ENCODE data around the gene RNASE8.

Gene RNASE8

DNA sequence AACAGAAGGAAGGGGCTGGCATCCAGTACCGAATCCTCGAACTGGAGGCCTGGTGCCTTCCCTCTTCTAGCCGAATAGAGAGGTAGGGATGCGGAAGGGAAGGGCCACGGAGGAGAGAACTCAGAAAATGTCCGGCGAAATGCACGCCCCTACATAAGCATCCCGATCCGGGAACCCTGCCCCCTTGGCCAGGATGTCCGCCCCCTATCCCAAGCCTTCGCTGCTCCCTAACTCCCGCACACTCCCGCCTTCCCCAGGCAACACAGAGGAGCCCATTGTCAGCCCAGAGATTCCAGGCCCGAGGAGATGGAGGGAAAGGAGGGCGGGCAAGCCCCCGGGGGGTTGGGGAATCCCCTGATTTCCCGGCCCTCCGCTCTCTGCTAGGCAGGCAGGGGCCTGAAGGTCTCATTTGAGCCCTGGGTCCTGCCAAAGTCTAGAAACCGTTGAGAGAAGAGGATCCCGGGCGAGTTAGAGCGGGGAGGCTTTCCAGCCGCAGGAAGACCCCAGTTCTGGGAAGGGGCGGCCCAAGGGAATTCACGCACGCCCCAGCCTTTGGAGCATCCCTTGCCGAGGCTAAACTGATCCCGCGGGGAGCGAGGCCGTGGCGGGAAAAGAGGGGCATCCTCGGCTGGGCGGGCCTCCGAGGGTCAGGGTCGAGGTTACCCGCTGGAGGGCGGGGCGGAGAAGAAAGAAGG lies 11.9 kb downstream of the RNASE8 start:
- peak overlapping the region; percentile 65 to 94 (median 88) for H3K27ac ChIP-seq

DNA sequence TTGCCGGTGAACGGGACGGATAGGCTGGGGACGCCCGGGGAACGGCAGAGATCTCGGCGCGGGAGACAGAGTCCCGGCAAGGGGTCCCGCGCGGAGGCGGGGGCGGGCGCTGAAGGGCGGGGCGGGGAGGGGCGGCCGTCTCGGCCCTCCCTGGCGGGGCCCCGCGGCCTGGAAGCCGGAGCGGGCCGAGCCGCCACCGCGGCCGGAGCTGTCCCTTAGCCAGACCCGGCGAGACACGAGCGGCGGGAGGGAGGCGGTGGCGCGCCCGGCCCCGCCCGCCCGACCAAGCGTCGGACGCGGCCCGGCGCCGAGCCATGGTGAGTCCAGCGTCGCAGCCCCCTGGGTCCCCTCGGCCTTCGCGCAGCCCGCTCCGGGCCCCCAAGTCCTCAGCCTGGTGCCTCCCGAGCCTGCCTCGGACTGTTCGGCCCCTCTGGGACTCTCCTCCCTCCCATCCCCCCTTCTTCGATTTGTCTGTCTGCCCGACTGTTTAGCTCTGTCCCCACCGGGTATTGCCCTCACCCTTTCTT lies 12.5 kb downstream of the RNASE8 start, which contains the start of gene ARHGEF40:
Gene ARHGEF40 (plus strand): TSS at position 222 of the 527 bp plus-strand sequence. CDS start 93 bp downstream, at position 315.
- peak within 1 kb of the TSS; percentile 48 to 72 (median 61) for H3K4me3 ChIP-seq

More for the DNA sequence above, 11.9 kb downstream of the RNASE8 start:
- H3K4me3 ChIP-seq, result peak overlapping the region; percentile 48 to 72 (median 61)

DNA sequence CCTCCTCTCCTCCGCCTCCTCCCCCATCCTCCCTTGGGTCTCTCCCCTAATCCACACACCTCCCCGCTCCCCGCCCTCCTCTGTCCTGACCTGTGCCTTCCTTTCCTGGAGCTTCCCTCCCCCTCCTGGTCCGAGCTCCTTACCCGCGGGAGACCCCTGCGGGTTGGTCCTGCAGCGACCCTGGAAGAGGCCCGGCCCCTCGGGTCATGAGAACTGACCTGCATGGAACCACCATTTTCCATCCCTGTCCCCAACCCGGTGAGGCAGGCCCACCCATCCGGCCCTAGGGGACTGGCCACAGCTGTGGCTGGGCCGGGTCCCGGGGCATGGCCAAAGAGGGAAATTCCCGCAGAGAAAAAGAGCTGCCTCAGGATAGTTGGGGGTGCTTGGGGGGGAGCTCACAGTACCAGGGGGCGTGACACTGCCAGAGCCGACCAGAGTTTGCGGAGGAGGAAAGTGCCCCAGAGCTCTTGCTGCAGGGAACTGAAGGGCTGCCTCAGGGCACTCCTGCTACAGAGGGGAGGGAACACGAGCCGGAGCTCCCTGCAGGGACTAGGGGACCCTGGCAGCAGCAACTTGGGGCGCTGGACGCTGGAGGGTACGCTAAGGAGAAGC lies 13.1 kb downstream of the RNASE8 start:
- H3K27ac ChIP-seq, result peak overlapping the region; percentile 65 to 94 (median 88)
- peak overlapping the region; percentile 48 to 72 (median 61) for H3K4me3 ChIP-seq

More for the DNA sequence above, 12.5 kb downstream of the RNASE8 start, which contains the start of gene ARHGEF40:
- peak within 1 kb of the TSS; percentile 65 to 94 (median 88) for H3K27ac ChIP-seq

DNA sequence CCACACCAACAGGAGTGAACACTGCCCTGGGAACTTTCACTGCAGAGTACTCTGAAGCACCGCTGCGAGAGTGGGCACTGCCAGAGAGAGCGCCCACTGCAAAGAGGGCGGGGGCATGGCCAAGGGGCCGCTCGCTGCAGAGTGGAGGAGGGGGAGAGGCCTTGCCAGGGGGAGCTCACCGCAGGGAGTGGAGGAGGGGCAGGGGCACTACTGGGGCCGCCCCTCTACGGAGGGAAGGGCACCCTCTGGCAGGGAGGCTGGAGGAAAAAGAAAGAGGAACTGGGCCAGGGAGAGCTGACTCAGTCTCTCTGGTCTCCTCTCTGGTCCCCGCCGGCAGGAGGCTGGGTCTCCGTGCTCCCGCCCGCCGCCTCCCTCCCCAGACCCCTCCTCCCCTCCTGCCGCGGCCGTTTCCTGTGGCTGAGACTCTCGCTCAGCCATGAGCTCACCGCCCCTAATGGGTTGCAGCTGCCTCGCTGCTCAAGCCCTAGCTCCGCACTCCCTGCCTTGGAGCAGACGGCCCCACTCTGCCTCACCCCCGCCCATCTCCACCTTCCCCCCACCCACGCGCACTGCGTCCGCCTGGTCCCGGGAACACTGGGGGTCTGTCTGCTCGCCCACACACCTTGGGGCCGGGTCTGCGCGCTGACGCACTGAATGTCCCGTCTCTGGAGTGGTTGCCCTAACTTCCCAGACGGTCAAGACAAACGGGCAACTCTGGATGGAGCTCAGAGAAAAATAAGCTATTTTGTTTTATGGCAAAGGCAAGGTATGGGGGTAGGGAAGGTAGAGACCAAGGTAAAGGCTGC lies 13.8 kb downstream of the RNASE8 start:
- Histone ChIP-seq H3K4me3 (peak overlapping the region; percentile 48 to 72 (median 61)), H3K27ac (peak overlapping the region; percentile 33 to 94 (median 88))

DNA sequence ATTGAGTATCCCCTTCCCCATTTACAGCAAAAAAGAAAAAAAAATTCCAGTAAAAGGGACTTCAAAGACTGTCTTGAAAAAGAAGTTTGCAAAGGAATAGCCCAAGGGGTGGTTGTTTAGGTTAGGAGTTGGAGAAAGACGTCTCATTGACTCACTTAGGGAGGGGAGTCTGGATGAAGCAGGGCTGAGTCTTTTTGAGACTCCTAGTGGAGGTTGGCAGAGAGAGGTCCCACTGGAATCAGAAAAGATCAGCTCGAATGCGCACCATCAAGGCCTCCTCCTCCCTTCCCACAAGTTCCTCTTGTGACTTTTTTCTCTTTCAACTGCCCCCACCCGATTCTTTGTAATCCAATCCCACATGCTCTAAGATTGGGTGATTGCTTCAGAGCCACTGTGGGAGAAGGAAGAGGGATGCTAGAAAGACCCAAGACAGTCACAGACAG lies 14.4 kb downstream of the RNASE8 start:
- peak overlapping the region in 20 of 21 experiments; percentile 48 to 94 (median 88) for H3K27ac ChIP-seq
- peak overlapping the region; percentile 48 to 72 (median 61) for H3K4me3 ChIP-seq

DNA sequence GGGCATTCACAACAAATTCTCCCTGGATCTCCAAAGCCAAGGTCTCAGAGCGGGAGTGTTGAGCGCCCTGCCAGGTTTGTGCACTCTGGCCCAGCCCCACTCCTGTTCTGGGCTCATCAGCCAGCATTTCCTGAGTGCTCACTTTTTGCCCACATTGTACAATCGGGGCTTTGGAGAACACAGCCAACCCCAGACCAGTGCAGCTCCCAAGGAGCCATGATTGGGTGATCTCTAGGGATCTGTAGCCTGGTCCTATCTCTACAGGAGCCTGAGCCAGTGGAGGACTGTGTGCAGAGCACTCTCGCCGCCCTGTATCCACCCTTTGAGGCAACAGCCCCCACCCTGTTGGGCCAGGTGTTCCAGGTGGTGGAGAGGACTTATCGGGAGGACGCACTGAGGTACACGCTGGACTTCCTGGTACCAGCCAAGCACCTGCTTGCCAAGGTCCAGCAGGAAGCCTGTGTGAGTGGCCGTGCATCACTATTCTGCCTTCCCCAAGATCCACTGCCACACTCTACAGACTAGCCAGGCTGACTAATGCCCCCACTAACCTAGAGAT lies 15.2 kb downstream of the RNASE8 start:
- no peak overlapping the region for H3K4me3 ChIP-seq
- H3K27ac ChIP-seq, result peak overlapping the region in 13 of 21 experiments; percentile 14 to 94 (median 89)

DNA sequence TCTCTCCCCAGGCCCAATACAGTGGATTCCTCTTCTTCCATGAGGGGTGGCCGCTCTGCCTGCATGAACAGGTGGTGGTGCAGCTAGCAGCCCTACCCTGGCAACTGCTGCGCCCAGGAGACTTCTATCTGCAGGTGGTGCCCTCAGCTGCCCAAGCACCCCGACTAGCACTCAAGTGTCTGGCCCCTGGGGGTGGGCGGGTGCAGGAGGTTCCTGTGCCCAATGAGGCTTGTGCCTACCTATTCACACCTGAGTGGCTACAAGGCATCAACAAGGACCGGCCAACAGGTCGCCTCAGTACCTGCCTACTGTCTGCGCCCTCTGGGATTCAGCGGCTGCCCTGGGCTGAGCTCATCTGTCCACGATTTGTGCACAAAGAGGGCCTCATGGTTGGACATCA lies 16.3 kb downstream of the RNASE8 start:
- peak overlapping the region in 2 of 21 experiments; percentile 30 to 40 for H3K27ac ChIP-seq

DNA sequence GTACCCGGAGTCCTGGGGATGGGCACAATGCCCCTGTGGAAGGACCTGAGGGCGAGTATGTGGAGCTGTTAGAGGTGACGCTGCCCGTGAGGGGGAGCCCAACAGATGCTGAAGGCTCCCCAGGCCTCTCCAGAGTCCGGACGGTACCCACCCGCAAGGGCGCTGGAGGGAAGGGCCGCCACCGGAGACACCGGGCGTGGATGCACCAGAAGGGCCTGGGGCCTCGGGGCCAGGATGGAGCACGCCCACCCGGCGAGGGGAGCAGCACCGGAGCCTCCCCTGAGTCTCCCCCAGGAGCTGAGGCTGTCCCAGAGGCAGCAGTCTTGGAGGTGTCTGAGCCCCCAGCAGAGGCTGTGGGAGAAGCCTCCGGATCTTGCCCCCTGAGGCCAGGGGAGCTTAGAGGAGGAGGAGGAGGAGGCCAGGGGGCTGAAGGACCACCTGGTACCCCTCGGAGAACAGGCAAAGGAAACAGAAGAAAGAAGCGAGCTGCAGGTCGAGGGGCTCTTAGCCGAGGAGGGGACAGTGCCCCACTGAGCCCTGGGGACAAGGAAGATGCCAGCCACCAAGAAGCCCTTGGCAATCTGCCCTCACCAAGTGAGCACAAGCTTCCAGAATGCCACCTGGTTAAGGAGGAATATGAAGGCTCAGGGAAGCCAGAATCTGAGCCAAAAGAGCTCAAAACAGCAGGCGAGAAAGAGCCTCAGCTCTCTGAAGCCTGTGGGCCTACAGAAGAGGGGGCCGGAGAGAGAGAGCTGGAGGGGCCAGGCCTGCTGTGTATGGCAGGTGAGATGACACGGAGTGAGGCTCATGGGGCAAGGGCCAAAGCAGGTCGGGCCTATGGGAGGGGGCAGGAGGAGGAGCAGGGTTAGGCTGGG lies 17.0 kb downstream of the RNASE8 start:
- no peak overlapping the region for H3K4me3 ChIP-seq
- peak overlapping the region in 3 of 21 experiments; percentile 9 to 38 (median 30) for H3K27ac ChIP-seq

More for the DNA sequence above, 16.3 kb downstream of the RNASE8 start:
- no peak overlapping the region for H3K4me3 ChIP-seq

DNA sequence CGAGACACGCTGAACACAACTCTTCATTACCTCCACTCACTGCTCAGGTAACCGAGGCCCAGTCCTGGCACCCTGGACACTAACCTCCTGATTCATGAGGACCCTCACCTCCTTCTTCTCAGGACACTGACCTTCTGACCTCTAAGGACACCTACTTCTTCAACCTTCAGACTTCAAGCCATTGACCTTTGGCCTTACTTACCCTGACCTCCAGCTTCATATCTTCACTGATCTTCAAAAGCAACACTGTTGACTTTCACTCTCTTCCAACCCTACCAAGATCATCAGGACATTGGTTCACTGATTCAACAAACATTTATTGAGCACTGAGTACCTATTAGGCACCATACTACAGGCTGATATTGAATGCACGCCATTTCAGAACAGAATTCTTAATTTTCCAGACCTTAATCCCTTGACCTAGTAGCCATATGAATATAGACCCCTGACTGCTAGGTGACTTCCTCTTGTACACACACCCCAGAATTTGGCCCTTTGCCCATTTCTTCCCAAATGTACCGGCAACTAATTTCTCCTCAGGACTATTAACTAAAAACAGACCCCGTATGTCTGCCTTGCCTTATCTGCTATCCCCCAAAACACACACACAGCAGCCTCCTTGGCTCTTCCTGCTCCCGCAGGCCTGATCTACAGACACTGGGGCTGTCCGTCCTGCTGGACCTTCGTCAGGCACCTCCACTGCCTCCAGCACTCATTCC lies 18.3 kb downstream of the RNASE8 start:
- no peak overlapping the region for H3K4me3 ChIP-seq
- no peak overlapping the region for H3K27ac ChIP-seq

GRCh38 chr14:21077672-21078071 lies 20.1 kb downstream of the RNASE8 start:
- Histone ChIP-seq H3K27ac (no peak overlapping the region), H3K4me3 (no peak overlapping the region)

GRCh38 chr14:21078287-21078686 lies 20.7 kb downstream of the RNASE8 start:
- Histone ChIP-seq H3K4me3 (no peak overlapping the region), H3K27ac (no peak overlapping the region)

- H3K27ac ChIP-seq, result no peak overlapping the region
- H3K4me3 ChIP-seq, result no peak overlapping the region
Observed at GRCh38 chr14:21078726-21079125, 21.1 kb downstream of the RNASE8 start.

- no peak overlapping the region for H3K27ac ChIP-seq
Observed at GRCh38 chr14:21081521-21082142, 24.0 kb downstream of the RNASE8 start.

GRCh38 chr14:21083565-21084325 lies 26.1 kb downstream of the RNASE8 start:
- Histone ChIP-seq H3K27ac (peak overlapping the region in 4 of 21 experiments; percentile 20 to 41 (median 37)), H3K4me3 (no peak overlapping the region)

More at GRCh38 chr14:21081521-21082142, 24.0 kb downstream of the RNASE8 start:
- no peak overlapping the region for H3K4me3 ChIP-seq

GRCh38 chr14:21084396-21084795 lies 26.8 kb downstream of the RNASE8 start:
- Histone ChIP-seq H3K4me3 (no peak overlapping the region), H3K27ac (peak overlapping the region in 6 of 21 experiments; percentile 2 to 59 (median 43))

- Histone ChIP-seq H3K27ac (peak overlapping the region in 8 of 21 experiments; percentile 2 to 59 (median 43)), H3K4me3 (no peak overlapping the region)
Observed at GRCh38 chr14:21084998-21085853, 27.6 kb downstream of the RNASE8 start.
